GM20000 (cell line): Measurements from ENCODE around the gene MED27.

Experiments used
- DNase-seq: peaks from one replicate; pipeline ENCODE4 v3.0.0; 2012; ENCODE audit warnings: low spot score
- CTCF ChIP-seq: IDR thresholded peaks from 2 replicates; pipeline ENCODE4 v1.5.1; 2012; ENCODE audit warnings: mild to moderate bottlenecking, control low read depth; ENCODE audit errors: extremely low read depth, missing control alignments

The MED27 gene

GRCh38 chr9:132099167-132099566 lies 19.5 kb upstream of the MED27 start:
- TF ChIP-seq CTCF, result no peak
- no peak for DNase-seq

- DNase-seq, result no peak
- no peak for TF ChIP-seq CTCF
Observed at GRCh38 chr9:132094314-132094791, 14.7 kb upstream of the MED27 start.

- DNase-seq, result no peak
- no peak for TF ChIP-seq CTCF
Observed at GRCh38 chr9:132090771-132091170, 11.1 kb upstream of the MED27 start.

GRCh38 chr9:132087438-132088030 lies 7.9 kb upstream of the MED27 start:
- TF ChIP-seq CTCF, result no peak
- no peak for DNase-seq

- no peak for DNase-seq
Observed at GRCh38 chr9:132082188-132082587, 2.5 kb upstream of the MED27 start.

GRCh38 chr9:132078699-132079356 lies 839 bp downstream of the MED27 start:
- DNase-seq, result peak; percentile 12
- no peak for TF ChIP-seq CTCF

More at GRCh38 chr9:132082188-132082587, 2.5 kb upstream of the MED27 start:
- no peak for TF ChIP-seq CTCF

- no peak for DNase-seq
- TF ChIP-seq CTCF, result no peak
Observed at GRCh38 chr9:132077881-132078698, 1.6 kb downstream of the MED27 start.
